ENCODE data around the gene CCDC9.
A peak's percentile ranks its signal among the peaks of the same experiment; 100 is the strongest.
"Not testable (repeated sequence)": the region's sequence is repeated elsewhere in the genome, so short reads cannot be mapped to it uniquely, and the experiment has no call there.

Gene CCDC9

DNA sequence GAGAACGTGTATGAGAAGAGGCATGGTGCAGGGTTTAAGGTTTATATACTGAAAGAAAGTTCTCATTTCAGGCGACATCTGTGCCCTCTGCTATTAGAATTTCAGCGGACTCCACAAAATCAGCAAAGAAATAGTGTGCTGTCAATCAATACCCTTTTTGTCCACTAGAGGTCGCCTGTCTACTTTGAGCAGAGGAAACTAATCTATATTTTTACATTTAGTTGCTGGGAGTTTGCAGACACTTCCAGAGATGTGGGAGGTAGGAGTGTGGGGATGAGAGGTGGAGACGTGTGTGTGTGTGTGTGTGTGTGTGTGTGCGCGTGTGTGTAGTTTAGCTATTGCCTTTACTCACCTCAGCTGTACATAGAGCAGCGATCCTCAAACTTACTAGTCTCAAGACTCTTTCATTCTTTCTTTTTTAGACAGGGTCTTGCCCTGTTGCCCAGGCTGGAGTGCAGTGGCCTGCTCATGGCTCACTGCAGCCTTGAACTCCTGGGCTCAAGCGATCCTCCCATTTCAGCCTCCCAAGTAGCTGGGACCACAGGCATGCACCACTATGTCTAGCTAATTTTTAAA is 28.1 kb downstream of the CCDC9 start:
- H3K27ac ChIP-seq (ENCODE audit: low read depth, low read length) = no peak overlapping the region
- H3K27me3 ChIP-seq (ENCODE audit: insufficient read depth, low read length, poor library complexity) = no peaks in the 10 kb centered on the region
- no peak overlapping the region for H3K4ac ChIP-seq (ENCODE audit: low read depth, low read length)
- H4K5ac ChIP-seq (ENCODE audit: low read length) = no peak overlapping the region
- no peak overlapping the region for H2AK5ac ChIP-seq (ENCODE audit: low read length)
- no peak overlapping the region for H3K23ac ChIP-seq (ENCODE audit: low read length)
- H3K9ac ChIP-seq (ENCODE audit: low read length) = no peak overlapping the region
- H3K18ac ChIP-seq (ENCODE audit: low read length) = no peak overlapping the region
- H3K36me3 ChIP-seq (ENCODE audit: control insufficient read depth, insufficient read depth, low read length) = no peaks in the 10 kb centered on the region
- no peak overlapping the region for H3K4me3 ChIP-seq (ENCODE audit: low read length)
- H3K79me2 ChIP-seq (ENCODE audit: control insufficient read depth, insufficient read depth, low read length) = no peaks in the 10 kb centered on the region
- H2BK5ac ChIP-seq (ENCODE audit: low read length) = no peak overlapping the region
- H2BK120ac ChIP-seq (ENCODE audit: low read depth, low read length) = no peak overlapping the region
- H3K79me1 ChIP-seq (ENCODE audit: low read length) = no peaks in the 10 kb centered on the region
- no peak overlapping the region for H2BK15ac ChIP-seq (replicated peaks; ENCODE audit: low read depth)
- H4K8ac ChIP-seq (ENCODE audit: low read depth, low read length) = no peak overlapping the region
- H3K56ac ChIP-seq (ENCODE audit: low read length) = no peak overlapping the region
- no peak overlapping the region for H3K4me2 ChIP-seq (ENCODE audit: low read length)
- peak; percentile 61 for DNase-seq
- WGBS (ENCODE audit: extremely low coverage, insufficient coverage, low lambda C conversion rate) = no CpG with 5 or more reads among the region's 9 CpGs
- no peaks in the 10 kb centered on the region for H3K4me1 ChIP-seq (ENCODE audit: control insufficient read depth, low read depth, low read length)

GRCh38 chr19:47296036-47296435 is 39.7 kb downstream of the CCDC9 start:
- no peak overlapping the region for H2AK5ac ChIP-seq (ENCODE audit: low read length)
- no peak overlapping the region for H4K8ac ChIP-seq (ENCODE audit: low read depth, low read length)
- H3K4me1 ChIP-seq (ENCODE audit: control insufficient read depth, low read depth, low read length) = no peaks in the 10 kb centered on the region
- H3K27ac ChIP-seq (ENCODE audit: low read depth, low read length) = no peak overlapping the region
- no peaks in the 10 kb centered on the region for H3K79me2 ChIP-seq (ENCODE audit: control insufficient read depth, insufficient read depth, low read length)
- no peak overlapping the region for H3K4ac ChIP-seq (ENCODE audit: low read depth, low read length)
- H3K9ac ChIP-seq (ENCODE audit: low read length) = no peak overlapping the region
- no peak overlapping the region for H2BK120ac ChIP-seq (ENCODE audit: low read depth, low read length)
- no peak overlapping the region for H3K4me3 ChIP-seq (ENCODE audit: low read length)
- H3K56ac ChIP-seq (ENCODE audit: low read length) = peak overlapping the region; percentile 51
- H3K23ac ChIP-seq (ENCODE audit: low read length) = no peak overlapping the region
- H2BK15ac ChIP-seq (replicated peaks; ENCODE audit: low read depth) = no peak overlapping the region
- H2BK5ac ChIP-seq (ENCODE audit: low read length) = no peak overlapping the region
- peak overlapping the region; percentile 23 for H3K18ac ChIP-seq (ENCODE audit: low read length)
- H3K79me1 ChIP-seq (ENCODE audit: low read length) = no peaks in the 10 kb centered on the region
- no peak overlapping the region for H3K4me2 ChIP-seq (ENCODE audit: low read length)
- no peaks in the 10 kb centered on the region for H3K27me3 ChIP-seq (ENCODE audit: insufficient read depth, low read length, poor library complexity)
- H4K5ac ChIP-seq (ENCODE audit: low read length) = no peak overlapping the region
- no peaks in the 10 kb centered on the region for H3K36me3 ChIP-seq (ENCODE audit: control insufficient read depth, insufficient read depth, low read length)
- WGBS (ENCODE audit: extremely low coverage, insufficient coverage, low lambda C conversion rate) = no CpG with 5 or more reads among the region's 12 CpGs
- peak; percentile 97 for DNase-seq

DNA sequence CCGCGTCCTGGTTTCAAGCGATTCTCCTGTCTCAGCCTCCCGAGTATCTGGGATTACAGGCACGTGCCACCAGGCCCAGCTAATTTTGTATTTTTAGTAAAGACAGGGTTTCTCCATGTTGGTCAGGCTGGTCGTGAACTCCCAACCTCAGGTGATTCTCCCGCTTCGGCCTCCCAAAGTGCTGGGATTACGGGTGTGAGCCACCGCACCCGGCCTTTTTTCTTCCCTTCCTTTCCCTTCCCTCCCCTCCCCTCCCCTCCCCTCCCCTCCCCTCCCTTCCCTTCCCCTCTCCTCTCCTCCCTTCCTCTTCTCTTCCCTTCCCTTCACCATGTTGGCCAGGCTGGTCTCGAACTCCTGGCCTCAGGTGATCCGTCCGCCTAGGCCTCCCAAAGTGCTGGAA is 44.5 kb downstream of the CCDC9 start:
- not testable (repeated sequence) for H3K9ac ChIP-seq (ENCODE audit: low read length); H2BK15ac ChIP-seq (replicated peaks; ENCODE audit: low read depth); H3K27ac ChIP-seq (ENCODE audit: low read depth, low read length); H3K4me1 ChIP-seq (ENCODE audit: control insufficient read depth, low read depth, low read length); H4K8ac ChIP-seq (ENCODE audit: low read depth, low read length); H2BK5ac ChIP-seq (ENCODE audit: low read length); H2AK5ac ChIP-seq (ENCODE audit: low read length); H3K23ac ChIP-seq (ENCODE audit: low read length); H3K27me3 ChIP-seq (ENCODE audit: insufficient read depth, low read length, poor library complexity); H3K4me2 ChIP-seq (ENCODE audit: low read length); H3K18ac ChIP-seq (ENCODE audit: low read length); H3K4me3 ChIP-seq (ENCODE audit: low read length); H3K36me3 ChIP-seq (ENCODE audit: control insufficient read depth, insufficient read depth, low read length); H3K56ac ChIP-seq (ENCODE audit: low read length); H3K79me2 ChIP-seq (ENCODE audit: control insufficient read depth, insufficient read depth, low read length); H3K4ac ChIP-seq (ENCODE audit: low read depth, low read length); H4K5ac ChIP-seq (ENCODE audit: low read length); DNase-seq; H3K79me1 ChIP-seq (ENCODE audit: low read length); H2BK120ac ChIP-seq (ENCODE audit: low read depth, low read length)
- no CpG with 5 or more reads among the region's 14 CpGs for WGBS (ENCODE audit: extremely low coverage, insufficient coverage, low lambda C conversion rate)

- Histone ChIP-seq H3K23ac (ENCODE audit: low read length) (no peak overlapping the region), H2BK15ac (replicated peaks; ENCODE audit: low read depth) (no peak overlapping the region), H3K18ac (ENCODE audit: low read length) (no peak overlapping the region), H3K4me1 (ENCODE audit: control insufficient read depth, low read depth, low read length) (no peaks in the 10 kb centered on the region), H3K27ac (ENCODE audit: low read depth, low read length) (no peak overlapping the region), H3K36me3 (ENCODE audit: control insufficient read depth, insufficient read depth, low read length) (no peaks in the 10 kb centered on the region), H3K27me3 (ENCODE audit: insufficient read depth, low read length, poor library complexity) (no peaks in the 10 kb centered on the region), H3K4ac (ENCODE audit: low read depth, low read length) (no peak overlapping the region), H3K56ac (ENCODE audit: low read length) (no peak overlapping the region), H3K79me2 (ENCODE audit: control insufficient read depth, insufficient read depth, low read length) (no peaks in the 10 kb centered on the region), H2BK5ac (ENCODE audit: low read length) (no peak overlapping the region), H3K9ac (ENCODE audit: low read length) (no peak overlapping the region), H4K8ac (ENCODE audit: low read depth, low read length) (no peak overlapping the region), H3K4me2 (ENCODE audit: low read length) (no peak overlapping the region), H2BK120ac (ENCODE audit: low read depth, low read length) (no peak overlapping the region), H3K4me3 (ENCODE audit: low read length) (no peak overlapping the region), H2AK5ac (ENCODE audit: low read length) (no peak overlapping the region), H4K5ac (ENCODE audit: low read length) (no peak overlapping the region), H3K79me1 (ENCODE audit: low read length) (no peaks in the 10 kb centered on the region)
- DNase-seq = no peak
- WGBS (ENCODE audit: extremely low coverage, insufficient coverage, low lambda C conversion rate) = no CpG with 5 or more reads among the region's 10 CpGs
Measured at GRCh38 chr19:47302249-47302648, 45.9 kb downstream of the CCDC9 start.

DNA sequence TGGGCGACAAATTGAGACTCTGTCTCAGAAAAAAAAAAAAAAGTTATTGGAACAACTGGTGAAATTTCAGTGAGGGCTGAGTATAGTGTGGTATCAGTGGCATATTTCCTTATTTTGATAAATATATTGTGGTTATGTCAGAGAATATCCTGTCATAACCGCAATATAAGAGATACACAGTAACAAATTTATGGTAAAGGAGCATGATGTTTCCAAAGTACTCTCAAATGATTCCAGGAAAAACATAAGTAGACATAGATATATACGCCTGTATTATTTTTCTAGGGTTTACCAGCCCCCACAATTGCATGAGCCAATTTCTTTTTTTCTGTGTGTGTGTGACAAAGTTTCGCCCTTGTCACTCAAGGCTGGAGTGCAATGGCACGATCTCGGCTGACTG is 47.6 kb downstream of the CCDC9 start:
- Histone ChIP-seq H3K27me3 (ENCODE audit: insufficient read depth, low read length, poor library complexity) (no peaks in the 10 kb centered on the region), H3K4me1 (ENCODE audit: control insufficient read depth, low read depth, low read length) (no peaks in the 10 kb centered on the region), H2BK120ac (ENCODE audit: low read depth, low read length) (no peak overlapping the region), H3K27ac (ENCODE audit: low read depth, low read length) (no peak overlapping the region), H2AK5ac (ENCODE audit: low read length) (no peak overlapping the region), H3K79me2 (ENCODE audit: control insufficient read depth, insufficient read depth, low read length) (no peaks in the 10 kb centered on the region), H4K5ac (ENCODE audit: low read length) (no peak overlapping the region), H3K23ac (ENCODE audit: low read length) (no peak overlapping the region), H3K4me2 (ENCODE audit: low read length) (no peak overlapping the region), H3K4me3 (ENCODE audit: low read length) (no peak overlapping the region), H4K8ac (ENCODE audit: low read depth, low read length) (no peak overlapping the region), H3K9ac (ENCODE audit: low read length) (no peak overlapping the region), H3K56ac (ENCODE audit: low read length) (no peak overlapping the region), H3K18ac (ENCODE audit: low read length) (no peak overlapping the region), H3K79me1 (ENCODE audit: low read length) (no peaks in the 10 kb centered on the region), H2BK15ac (replicated peaks; ENCODE audit: low read depth) (no peak overlapping the region), H2BK5ac (ENCODE audit: low read length) (no peak overlapping the region), H3K36me3 (ENCODE audit: control insufficient read depth, insufficient read depth, low read length) (no peaks in the 10 kb centered on the region), H3K4ac (ENCODE audit: low read depth, low read length) (no peak overlapping the region)
- WGBS (ENCODE audit: extremely low coverage, insufficient coverage, low lambda C conversion rate) = no CpG with 5 or more reads among the region's 6 CpGs
- no peak for DNase-seq

- H2BK120ac ChIP-seq (ENCODE audit: low read depth, low read length) = no peak overlapping the region
- WGBS (ENCODE audit: extremely low coverage, insufficient coverage, low lambda C conversion rate) = no CpG with 5 or more reads among the region's 14 CpGs
- H3K4me1 ChIP-seq (ENCODE audit: control insufficient read depth, low read depth, low read length) = no peaks in the 10 kb centered on the region
- no peak overlapping the region for H2BK5ac ChIP-seq (ENCODE audit: low read length)
- no peak overlapping the region for H2BK15ac ChIP-seq (replicated peaks; ENCODE audit: low read depth)
- H3K9ac ChIP-seq (ENCODE audit: low read length) = no peak overlapping the region
- no peak overlapping the region for H3K4ac ChIP-seq (ENCODE audit: low read depth, low read length)
- H3K27me3 ChIP-seq (ENCODE audit: insufficient read depth, low read length, poor library complexity) = no peaks in the 10 kb centered on the region
- DNase-seq = peak; percentile 78
- no peaks in the 10 kb centered on the region for H3K36me3 ChIP-seq (ENCODE audit: control insufficient read depth, insufficient read depth, low read length)
- H3K79me1 ChIP-seq (ENCODE audit: low read length) = no peaks in the 10 kb centered on the region
- H4K5ac ChIP-seq (ENCODE audit: low read length) = no peak overlapping the region
- H3K79me2 ChIP-seq (ENCODE audit: control insufficient read depth, insufficient read depth, low read length) = no peaks in the 10 kb centered on the region
- H3K56ac ChIP-seq (ENCODE audit: low read length) = peak overlapping the region; percentile 8
- no peak overlapping the region for H3K18ac ChIP-seq (ENCODE audit: low read length)
- H3K4me3 ChIP-seq (ENCODE audit: low read length) = no peak overlapping the region
- no peak overlapping the region for H3K4me2 ChIP-seq (ENCODE audit: low read length)
- H2AK5ac ChIP-seq (ENCODE audit: low read length) = no peak overlapping the region
- H3K27ac ChIP-seq (ENCODE audit: low read depth, low read length) = no peak overlapping the region
- no peak overlapping the region for H4K8ac ChIP-seq (ENCODE audit: low read depth, low read length)
- no peak overlapping the region for H3K23ac ChIP-seq (ENCODE audit: low read length)
Measured at GRCh38 chr19:47305309-47305751, 49.0 kb downstream of the CCDC9 start.

Measured in mesendoderm (in vitro differentiated cells).